H9 (cell line): ENCODE data around the gene ADAMTS6. TPM values are rescaled to one million over a fixed set of nuclear protein-coding genes. Genes with fewer than 3 reads are reported as not detected.

ENCODE experiments used
- DNase-seq: peaks from one replicate; pipeline ENCODE4 v3.0.0-alpha.2; 2017
- H2AFZ ChIP-seq: one replicate; pipeline ENCODE4 v1.6.1; 2013; ENCODE audit warnings: mild to moderate bottlenecking, low read length, control low read depth, moderate library complexity
- H2AK5ac ChIP-seq: 2 replicates; pipeline ENCODE4 v1.6.1; 2013; ENCODE audit warnings: low read length, control low read depth, mixed read lengths; ENCODE audit not compliant: insufficient read length
- H2BK120ac ChIP-seq: one replicate; pipeline ENCODE4 v1.6.1; 2013; ENCODE audit warnings: low read depth, mild to moderate bottlenecking, low read length, control low read depth, inconsistent platforms; ENCODE audit not compliant: poor library complexity, severe bottlenecking
- H2BK12ac ChIP-seq: 2 replicates; pipeline ENCODE4 v1.6.1; 2013; ENCODE audit warnings: low read length, control low read depth, mixed read lengths, low read depth; ENCODE audit not compliant: insufficient read length
- H2BK15ac ChIP-seq: 2 replicates; pipeline ENCODE4 v1.6.1; 2013; ENCODE audit warnings: low read depth, low read length, control low read depth
- H2BK20ac ChIP-seq: one replicate; pipeline ENCODE4 v1.6.1; 2013; ENCODE audit warnings: low read depth, mild to moderate bottlenecking, low read length, control low read depth, inconsistent platforms; ENCODE audit not compliant: poor library complexity, severe bottlenecking
- H2BK5ac ChIP-seq: 2 replicates; pipeline ENCODE4 v1.6.1; 2013; ENCODE audit warnings: low read length, control low read depth, mixed read lengths; ENCODE audit not compliant: insufficient read length
- H3K14ac ChIP-seq: 2 replicates; pipeline ENCODE4 v1.6.1; 2013; ENCODE audit warnings: low read length, control low read depth; ENCODE audit not compliant: insufficient read depth
- H3K18ac ChIP-seq: 2 replicates; pipeline ENCODE4 v1.6.1; 2013; ENCODE audit warnings: low read depth, mild to moderate bottlenecking, mixed read lengths, low read length, control low read depth; ENCODE audit not compliant: insufficient read length
- H3K23ac ChIP-seq: 2 replicates; pipeline ENCODE4 v1.6.1; 2013; ENCODE audit warnings: low read length, control low read depth, mixed read lengths, low read depth; ENCODE audit not compliant: insufficient read length
- H3K23me2 ChIP-seq: 2 replicates; pipeline ENCODE4 v1.6.1; 2013; ENCODE audit warnings: low read depth, mild to moderate bottlenecking, mixed read lengths, low read length, control low read depth; ENCODE audit not compliant: insufficient read length, poor library complexity, severe bottlenecking
- H3K27ac ChIP-seq: 2 replicates; pipeline ENCODE4 v1.5.1; 2013; ENCODE audit warnings: low read length, control low read depth, mixed read lengths, low read depth; ENCODE audit not compliant: insufficient read length
- H3K27me3 ChIP-seq: 2 replicates; pipeline ENCODE4 v1.6.1; 2013; ENCODE audit warnings: low read length, control low read depth, inconsistent platforms; ENCODE audit not compliant: insufficient read depth
- H3K4ac ChIP-seq: 2 replicates; pipeline ENCODE4 v1.6.1; 2013; ENCODE audit warnings: low read depth, mild to moderate bottlenecking, control low read depth, inconsistent platforms, low read length, moderate library complexity
- H3K4me1 ChIP-seq: 2 replicates; pipeline ENCODE4 v1.6.1; 2013; ENCODE audit warnings: low read length, control low read depth, inconsistent platforms; ENCODE audit not compliant: insufficient read depth
- H3K4me2 ChIP-seq: 2 replicates; pipeline ENCODE4 v1.6.1; 2013; ENCODE audit warnings: low read length, control low read depth, mixed read lengths; ENCODE audit not compliant: insufficient read length, insufficient read depth
- H3K56ac ChIP-seq: 2 replicates; pipeline ENCODE4 v1.6.1; 2013; ENCODE audit warnings: low read depth, mild to moderate bottlenecking, mixed read lengths, low read length, control low read depth; ENCODE audit not compliant: insufficient read length
- H3K79me1 ChIP-seq: 2 replicates; pipeline ENCODE4 v1.6.1; 2013; ENCODE audit warnings: low read depth, mild to moderate bottlenecking, moderate library complexity, low read length, control low read depth, inconsistent platforms; ENCODE audit not compliant: insufficient read depth, poor library complexity, severe bottlenecking
- H3K79me2 ChIP-seq: 2 replicates; pipeline ENCODE4 v1.6.1; 2013; ENCODE audit warnings: low read length, control low read depth, inconsistent platforms; ENCODE audit not compliant: insufficient read depth
- H3K9ac ChIP-seq: 2 replicates; pipeline ENCODE4 v1.6.1; 2013; ENCODE audit warnings: low read length, control low read depth, mixed read lengths; ENCODE audit not compliant: insufficient read length; ENCODE audit errors: extremely low read depth
- H3K9me3 ChIP-seq: one replicate; pipeline ENCODE4 v1.6.1; 2013; ENCODE audit warnings: low read depth, low read length, inconsistent platforms; ENCODE audit not compliant: control insufficient read depth
- H3T11ph ChIP-seq: one replicate; pipeline ENCODE4 v1.6.1; 2013; ENCODE audit warnings: mild to moderate bottlenecking, low read length, control low read depth, inconsistent platforms
- H4K20me1 ChIP-seq: one replicate; pipeline ENCODE4 v1.6.1; 2013; ENCODE audit not compliant: control insufficient read depth, insufficient read length, insufficient read depth
- H4K5ac ChIP-seq: 2 replicates; pipeline ENCODE4 v1.6.1; 2013; ENCODE audit warnings: low read depth, mild to moderate bottlenecking, mixed read lengths, low read length, control low read depth; ENCODE audit not compliant: insufficient read length
- H4K8ac ChIP-seq: replicated peaks from 2 replicates; pipeline ENCODE4 v1.6.1; 2013; ENCODE audit warnings: low read length, control low read depth, mixed read lengths, low read depth; ENCODE audit not compliant: insufficient read length
- H4K91ac ChIP-seq: 2 replicates; pipeline ENCODE4 v1.6.1; 2013; ENCODE audit warnings: low read depth, mild to moderate bottlenecking, moderate library complexity, mixed read lengths, low read length, control low read depth; ENCODE audit not compliant: insufficient read length
- H3K27ac Mint-ChIP-seq, 3 experiments: 2 replicates in 2 of 3; 3 replicates in 1 of 3; pipeline ENCODE4 v1.8.0; 2020 to 2021; ENCODE audit warnings: mixed read lengths in 3 of 3, mild to moderate bottlenecking in 1 of 3, moderate library complexity in 1 of 3
- H3K27me3 Mint-ChIP-seq: 2 replicates; pipeline ENCODE4 v1.8.0; 2021; ENCODE audit warnings: low read depth, mild to moderate bottlenecking, moderate library complexity, mixed read lengths
- H3K36me3 Mint-ChIP-seq, 3 experiments: 2 replicates in 2 of 3; 3 replicates in 1 of 3; pipeline ENCODE4 v1.8.0; 2020 to 2021; ENCODE audit warnings: low read depth in 3 of 3, mixed read lengths in 3 of 3; ENCODE audit not compliant: insufficient read depth in 1 of 3
- H3K4me1 Mint-ChIP-seq, 2 experiments: 2 replicates each; pipeline ENCODE4 v1.8.0; 2020; ENCODE audit warnings: mixed read lengths in 2 of 2
- H3K4me3 Mint-ChIP-seq, 2 experiments: 2 replicates in 1 of 2; 3 replicates in 1 of 2; pipeline ENCODE4 v1.8.0; 2020 to 2021; ENCODE audit warnings: mild to moderate bottlenecking in 2 of 2, mixed read lengths in 2 of 2, moderate library complexity in 1 of 2
- H3K9me3 Mint-ChIP-seq, 2 experiments: 2 replicates in 1 of 2; 3 replicates in 1 of 2; pipeline ENCODE4 v1.8.0; 2020; ENCODE audit warnings: mild to moderate bottlenecking in 2 of 2, mixed read lengths in 2 of 2, moderate library complexity in 1 of 2
- whole genome bisulfite sequencing: extraction: QIAGEN DNeasy Blood & Tissue Kit; methylation state at CpG from one replicate; pipeline ENCODE4 v1.1.7; 2013; ENCODE audit warnings: missing lambda C conversion rate, low lambda C conversion rate, mixed read lengths; ENCODE audit not compliant: insufficient read length; ENCODE audit errors: extremely low coverage; 5-methylcytosine and 5-hydroxymethylcytosine counted together
- total RNA-seq: library from RNA; stranded (reverse); gene quantifications from 2 replicates; pipeline ENCODE4 v1.2.1, GENCODE V29; 2021
- TF ChIP-seq, protein P1 (sequence below): fragments of 200-600 bp; sonication (generic); conservative IDR thresholded peaks from 3 replicates; pipeline ENCODE4 v1.8.0; 2021; ENCODE audit warnings: antibody characterized with exemption, mild to moderate bottlenecking

The ADAMTS6 gene
- total RNA-seq, 1 experiment from 2014 or later, result 0.33 TPM

- Mint-ChIP-seq H3K27me3 (no peaks in the 10 kb centered on the region), H3K4me1 (peaks cover 20% of the 10 kb centered on the region in 2 experiments), H3K9me3 (no peaks in the 10 kb centered on the region; a peak in 2 of 5 replicates), H3K27ac (peak overlapping the region in 2 of 3 experiments; percentile 90 to 91; a peak in 2 of 7 replicates), H3K4me3 (no peak overlapping the region; a peak in 1 of 5 replicates), H3K36me3 (no peaks in the 10 kb centered on the region; a peak in 1 of 7 replicates)
- no peaks in the 10 kb centered on the region; the same call in 1 of the 2 replicates for H3K27me3 ChIP-seq
- H3K27ac ChIP-seq, result no peak overlapping the region
- TF ChIP-seq, protein P1, sequence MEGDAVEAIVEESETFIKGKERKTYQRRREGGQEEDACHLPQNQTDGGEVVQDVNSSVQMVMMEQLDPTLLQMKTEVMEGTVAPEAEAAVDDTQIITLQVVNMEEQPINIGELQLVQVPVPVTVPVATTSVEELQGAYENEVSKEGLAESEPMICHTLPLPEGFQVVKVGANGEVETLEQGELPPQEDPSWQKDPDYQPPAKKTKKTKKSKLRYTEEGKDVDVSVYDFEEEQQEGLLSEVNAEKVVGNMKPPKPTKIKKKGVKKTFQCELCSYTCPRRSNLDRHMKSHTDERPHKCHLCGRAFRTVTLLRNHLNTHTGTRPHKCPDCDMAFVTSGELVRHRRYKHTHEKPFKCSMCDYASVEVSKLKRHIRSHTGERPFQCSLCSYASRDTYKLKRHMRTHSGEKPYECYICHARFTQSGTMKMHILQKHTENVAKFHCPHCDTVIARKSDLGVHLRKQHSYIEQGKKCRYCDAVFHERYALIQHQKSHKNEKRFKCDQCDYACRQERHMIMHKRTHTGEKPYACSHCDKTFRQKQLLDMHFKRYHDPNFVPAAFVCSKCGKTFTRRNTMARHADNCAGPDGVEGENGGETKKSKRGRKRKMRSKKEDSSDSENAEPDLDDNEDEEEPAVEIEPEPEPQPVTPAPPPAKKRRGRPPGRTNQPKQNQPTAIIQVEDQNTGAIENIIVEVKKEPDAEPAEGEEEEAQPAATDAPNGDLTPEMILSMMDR, result peak; percentile 71
- no peak overlapping the region for H2BK120ac ChIP-seq
- H4K20me1 ChIP-seq, result no peaks in the 10 kb centered on the region
- H2BK12ac ChIP-seq, result no peak overlapping the region
- H3T11ph ChIP-seq, result no peak overlapping the region
- no peak overlapping the region for H2AK5ac ChIP-seq
- H4K91ac ChIP-seq, result no peak overlapping the region
- no peak overlapping the region for H3K18ac ChIP-seq
- H4K8ac ChIP-seq, result no peak overlapping the region
- H3K4me1 ChIP-seq, result no peaks in the 10 kb centered on the region; the same call in 1 of the 2 replicates
- no peak overlapping the region for H2BK5ac ChIP-seq
- H2BK15ac ChIP-seq, result no peak overlapping the region
- H4K5ac ChIP-seq, result no peak overlapping the region
- H3K23me2 ChIP-seq, result peaks cover 18% of the 10 kb centered on the region
- H2AFZ ChIP-seq, result no peak overlapping the region
- no peak overlapping the region for H3K23ac ChIP-seq
- H3K9ac ChIP-seq, result no peak overlapping the region
- no peak overlapping the region for H3K4ac ChIP-seq
- H3K79me1 ChIP-seq, result no peaks in the 10 kb centered on the region
- DNase-seq, result no peak
- H3K9me3 ChIP-seq, result no peaks in the 10 kb centered on the region
- no peak overlapping the region for H2BK20ac ChIP-seq
- no peaks in the 10 kb centered on the region for H3K79me2 ChIP-seq
- WGBS, result no CpG with 5 or more reads among the region's 3 CpGs
- no peak overlapping the region for H3K14ac ChIP-seq
- no peak overlapping the region for H3K56ac ChIP-seq
- peak overlapping the region; percentile 74 for H3K4me2 ChIP-seq
Measured at GRCh38 chr5:65483546-65484346, 2.0 kb upstream of the ADAMTS6 start.
